Caki2 (cell line): ENCODE measurements around the gene OPA1. TPM values are rescaled to one million over a fixed set of nuclear protein-coding genes. Genes with fewer than 3 reads are reported as not detected.

Experiments used
- DNase-seq: peaks from one replicate; pipeline ENCODE4 v3.0.0-alpha.2; 2015; ENCODE audit warnings: low read depth
- in situ Hi-C: cut with HindIII; loops from 2 replicates; pipeline ENCODE4 v1.10.0; 2016; ENCODE audit warnings: low sequenced_read_pairs, low pct_unique_long_range_greater_than_20kb, mixed read lengths
- total RNA-seq: library from RNA; depleted of rRNA; stranded (reverse); fragments of >200 nt; shearing (Covaris generic); gene quantifications from 2 replicates; pipeline ENCODE4 v1.2.3, GENCODE V29; 2014; ENCODE audit warnings: low replicate concordance

OPA1 gene
- total RNA-seq, 1 experiment from 2014 or later, result 25.0 TPM

GRCh38 chr3:193637831-193638230, 44.8 kb downstream of the OPA1 start:
- DNase-seq, result no peak
- in situ Hi-C loops, result no loop called here

- in situ Hi-C loops, result no loop called here
- no peak for DNase-seq
Observed at GRCh38 chr3:193638833-193639232, 45.8 kb downstream of the OPA1 start.

- in situ Hi-C loops, result no loop called here
- no peak for DNase-seq
Observed at GRCh38 chr3:193640165-193640715, 47.2 kb downstream of the OPA1 start.

- in situ Hi-C loops, result no loop called here
Observed at GRCh38 chr3:193640728-193641439, 47.9 kb downstream of the OPA1 start.

GRCh38 chr3:193641440-193641775, 48.4 kb downstream of the OPA1 start:
- in situ Hi-C loops, result no loop called here

More at GRCh38 chr3:193640728-193641439, 47.9 kb downstream of the OPA1 start:
- no peak for DNase-seq

GRCh38 chr3:193645806-193646205, 52.8 kb downstream of the OPA1 start:
- in situ Hi-C loops, result no loop called here
- no peak for DNase-seq

More at GRCh38 chr3:193641440-193641775, 48.4 kb downstream of the OPA1 start:
- DNase-seq, result no peak

GRCh38 chr3:193648542-193649076, 55.6 kb downstream of the OPA1 start:
- in situ Hi-C loops, result no loop called here

GRCh38 chr3:193650585-193650984, 57.6 kb downstream of the OPA1 start:
- DNase-seq, result no peak
- in situ Hi-C loops, result no loop called here

More at GRCh38 chr3:193648542-193649076, 55.6 kb downstream of the OPA1 start:
- DNase-seq, result no peak

- in situ Hi-C loops, result no loop called here
- no peak for DNase-seq
Observed at GRCh38 chr3:193655831-193656433, 62.9 kb downstream of the OPA1 start.

- no peak for DNase-seq
- in situ Hi-C loops, result no loop called here
Observed at GRCh38 chr3:193656445-193656844, 63.4 kb downstream of the OPA1 start.

- in situ Hi-C loops, result no loop called here
- DNase-seq, result no peak
Observed at GRCh38 chr3:193656878-193657282, 63.9 kb downstream of the OPA1 start.

- in situ Hi-C loops, result no loop called here
- DNase-seq, result no peak
Observed at GRCh38 chr3:193660171-193660570, 67.2 kb downstream of the OPA1 start.

GRCh38 chr3:193660698-193661411, 67.8 kb downstream of the OPA1 start:
- no peak for DNase-seq
- in situ Hi-C loops, result no loop called here

- in situ Hi-C loops, result no loop called here
- DNase-seq, result no peak
Observed at GRCh38 chr3:193662757-193663322, 69.8 kb downstream of the OPA1 start.

GRCh38 chr3:193665370-193665989, 72.5 kb downstream of the OPA1 start:
- DNase-seq, result peak; percentile 23
- in situ Hi-C loops, result no loop called here

GRCh38 chr3:193673845-193674244, 80.8 kb downstream of the OPA1 start:
- in situ Hi-C loops, result no loop called here

GRCh38 chr3:193674714-193675113, 81.7 kb downstream of the OPA1 start:
- in situ Hi-C loops, result no loop called here
- no peak for DNase-seq

More at GRCh38 chr3:193673845-193674244, 80.8 kb downstream of the OPA1 start:
- no peak for DNase-seq

GRCh38 chr3:193677734-193678133, 84.7 kb downstream of the OPA1 start:
- no peak for DNase-seq
- in situ Hi-C loops, result no loop called here
